Glomerular endothelial cell (primary cell): ENCODE data around the gene CCBE1. TPM values are rescaled to one million over a fixed set of nuclear protein-coding genes. Genes with fewer than 3 reads are reported as not detected.
"Not testable (repeated sequence)": the region's sequence is repeated elsewhere in the genome, so short reads cannot be mapped to it uniquely, and the experiment has no call there.

Experiments
- DNase-seq: peaks from one replicate; pipeline ENCODE4 v3.0.0-alpha.2; 2011; ENCODE audit warnings: low read depth, low spot score; ENCODE audit errors: extremely low read depth
- total RNA-seq: library from RNA; depleted of rRNA; stranded (reverse); fragments of >200 nt; gene quantifications from 2 replicates; pipeline ENCODE4 v1.2.3, GENCODE V29; 2015

The CCBE1 gene
- total RNA-seq, 1 donor from 2014 or later: 9.5 TPM

GRCh38 chr18:59715966-59716369 is 18.7 kb upstream of the CCBE1 start:
- peak; percentile 66 for DNase-seq

- DNase-seq: no peak
These were observed 18.2 kb upstream of the CCBE1 start for GRCh38 chr18:59715445-59715844.

GRCh38 chr18:59714096-59714495 is 16.9 kb upstream of the CCBE1 start:
- not testable (repeated sequence) for DNase-seq

- DNase-seq: no peak
These were observed 15.1 kb upstream of the CCBE1 start for GRCh38 chr18:59712311-59712710.

GRCh38 chr18:59708988-59709387 is 11.8 kb upstream of the CCBE1 start:
- DNase-seq: no peak

- DNase-seq: no peak
These were observed 10.1 kb upstream of the CCBE1 start for GRCh38 chr18:59707306-59707705.

GRCh38 chr18:59706499-59706898 is 9.3 kb upstream of the CCBE1 start:
- DNase-seq: no peak

- DNase-seq: no peak
These were observed 7.9 kb upstream of the CCBE1 start for GRCh38 chr18:59705145-59705544.

GRCh38 chr18:59704146-59704545 is 6.9 kb upstream of the CCBE1 start:
- no peak for DNase-seq

GRCh38 chr18:59701272-59701671 is 4.0 kb upstream of the CCBE1 start:
- no peak for DNase-seq

GRCh38 chr18:59700535-59700967 is 3.3 kb upstream of the CCBE1 start:
- no peak for DNase-seq

- DNase-seq: no peak
These were observed 2.7 kb upstream of the CCBE1 start for GRCh38 chr18:59699750-59700534.

GRCh38 chr18:59699061-59699460 is 1.8 kb upstream of the CCBE1 start:
- no peak for DNase-seq

GRCh38 chr18:59696311-59697235 is 650 bp downstream of the CCBE1 start:
- no peak for DNase-seq

GRCh38 chr18:59695551-59695950 is 1.7 kb downstream of the CCBE1 start:
- DNase-seq: no peak

GRCh38 chr18:59694824-59695223 is 2.4 kb downstream of the CCBE1 start:
- DNase-seq: no peak

- DNase-seq: no peak
These were observed 5.2 kb downstream of the CCBE1 start for GRCh38 chr18:59691996-59692395.

- DNase-seq: no peak
These were observed 6.2 kb downstream of the CCBE1 start for GRCh38 chr18:59690996-59691395.

- DNase-seq: no peak
These were observed 6.8 kb downstream of the CCBE1 start for GRCh38 chr18:59690186-59690982.

GRCh38 chr18:59689756-59690155 is 7.5 kb downstream of the CCBE1 start:
- DNase-seq: no peak

- no peak for DNase-seq
These were observed 11.0 kb downstream of the CCBE1 start for GRCh38 chr18:59686260-59686659.
